Astrocyte (in vitro differentiated cells and primary cell): ENCODE results near the gene HOXD4. TPM values are rescaled to one million over a fixed set of nuclear protein-coding genes. Genes with fewer than 3 reads are reported as not detected.

Source experiments
- DNase-seq: peaks from one replicate; pipeline ENCODE4 v3.0.0-alpha.2; 2010; ENCODE audit warnings: low read depth
- FAIRE-seq: peaks from 2 replicates; lab custom pipeline; 2011; peaks lifted over from hg19 to GRCh38; lab: Jason Lieb, UNC
- H2AFZ ChIP-seq: 2 replicates; pipeline ENCODE4 v1.6.0; 2012; ENCODE audit warnings: low read depth, low read length, inconsistent platforms
- H3K27ac ChIP-seq: 2 replicates; pipeline ENCODE4 v1.5.1; 2011; ENCODE audit warnings: low read depth, low read length, inconsistent platforms
- H3K27me3 ChIP-seq: 2 replicates; pipeline ENCODE4 v1.6.0; 2011; ENCODE audit warnings: low read length, inconsistent platforms; ENCODE audit not compliant: insufficient read depth
- H3K36me3 ChIP-seq: 2 replicates; pipeline ENCODE4 v1.5.1; 2011; ENCODE audit warnings: low read length, inconsistent platforms; ENCODE audit not compliant: insufficient read depth
- H3K4me1 ChIP-seq: 2 replicates; pipeline ENCODE4 v1.5.1; 2011; ENCODE audit warnings: low read length, inconsistent platforms; ENCODE audit not compliant: insufficient read depth
- H3K4me2 ChIP-seq: 2 replicates; pipeline ENCODE4 v1.6.0; 2012; ENCODE audit warnings: low read length, inconsistent platforms
- H3K4me3 ChIP-seq: 2 replicates; pipeline ENCODE4 v1.5.1; 2011; ENCODE audit warnings: low read depth, mild to moderate bottlenecking, low read length, inconsistent platforms; ENCODE audit not compliant: insufficient read depth
- H3K79me2 ChIP-seq: 2 replicates; pipeline ENCODE4 v1.6.0; 2012; ENCODE audit warnings: mild to moderate bottlenecking, low read length, inconsistent platforms; ENCODE audit not compliant: insufficient read depth
- H3K9ac ChIP-seq: 2 replicates; pipeline ENCODE4 v1.6.0; 2012; ENCODE audit warnings: mild to moderate bottlenecking, low read length, inconsistent platforms
- H3K9me3 ChIP-seq: 2 replicates; pipeline ENCODE4 v1.5.1; 2012; ENCODE audit warnings: low read depth, mild to moderate bottlenecking, low read length, inconsistent platforms; ENCODE audit not compliant: insufficient read depth
- H4K20me1 ChIP-seq: 2 replicates; pipeline ENCODE4 v1.6.0; 2012; ENCODE audit warnings: low read length, inconsistent platforms; ENCODE audit not compliant: insufficient read depth
- H3K27ac Mint-ChIP-seq: one replicate; pipeline ENCODE4 v1.8.0; 2021; ENCODE audit warnings: mild to moderate bottlenecking, mixed read lengths; ENCODE audit not compliant: unreplicated experiment
- H3K27me3 Mint-ChIP-seq: one replicate; pipeline ENCODE4 v1.8.0; 2021; ENCODE audit warnings: low read depth, mixed read lengths; ENCODE audit not compliant: unreplicated experiment
- H3K36me3 Mint-ChIP-seq: one replicate; pipeline ENCODE4 v1.8.0; 2021; ENCODE audit warnings: low read depth, mixed read lengths; ENCODE audit not compliant: unreplicated experiment
- H3K4me1 Mint-ChIP-seq: one replicate; pipeline ENCODE4 v1.8.0; 2021; ENCODE audit warnings: low read depth, mixed read lengths; ENCODE audit not compliant: unreplicated experiment
- H3K4me3 Mint-ChIP-seq: one replicate; pipeline ENCODE4 v1.8.0; 2021; ENCODE audit warnings: mild to moderate bottlenecking, moderate library complexity, mixed read lengths; ENCODE audit not compliant: unreplicated experiment
- H3K9me3 Mint-ChIP-seq: one replicate; pipeline ENCODE4 v1.8.0; 2021; ENCODE audit warnings: mild to moderate bottlenecking, mixed read lengths; ENCODE audit not compliant: unreplicated experiment
- CTCF ChIP-seq: IDR thresholded peaks from 2 replicates; pipeline ENCODE4 v1.5.1; 2011; ENCODE audit warnings: low read depth, mild to moderate bottlenecking, inconsistent platforms, low read length, moderate library complexity; ENCODE audit not compliant: insufficient read depth
- EZH2 ChIP-seq: IDR thresholded peaks from 2 replicates; pipeline ENCODE4 v1.6.1; 2012; ENCODE audit warnings: mild to moderate bottlenecking, low read length, inconsistent platforms; ENCODE audit not compliant: insufficient read depth
- total RNA-seq: library from RNA; stranded (reverse); gene quantifications from 2 replicates; pipeline ENCODE4 v1.2.1, GENCODE V29; 2021

Gene HOXD4
- total RNA-seq, 1 donor from 2014 or later, result not detected

GRCh38 chr2:176114930-176115625, 36.3 kb upstream of the HOXD4 start:
- no peaks in the 10 kb centered on the region for H3K4me1 Mint-ChIP-seq
- Histone ChIP-seq H3K4me3 (no peak overlapping the region), H3K79me2 (no peaks in the 10 kb centered on the region), H4K20me1 (no peaks in the 10 kb centered on the region), H3K9ac (no peak overlapping the region), H3K4me1 (no peaks in the 10 kb centered on the region), H3K9me3 (peaks cover 6% of the 10 kb centered on the region), H2AFZ (no peak overlapping the region), H3K27me3 (peaks cover 99% of the 10 kb centered on the region), H3K4me2 (no peak overlapping the region), H3K36me3 (no peaks in the 10 kb centered on the region), H3K27ac (no peak overlapping the region)
- peaks cover 5% of the 10 kb centered on the region for H3K36me3 Mint-ChIP-seq
- TF ChIP-seq EZH2 (no peak), CTCF (no peak)
- DNase-seq (no peak), FAIRE-seq (no peak)
- H3K27me3 Mint-ChIP-seq, result peaks cover 90% of the 10 kb centered on the region
- H3K4me3 Mint-ChIP-seq, result no peak overlapping the region
- peaks cover 30% of the 10 kb centered on the region for H3K9me3 Mint-ChIP-seq
- H3K27ac Mint-ChIP-seq, result no peak overlapping the region

- Histone ChIP-seq H3K4me2 (no peak within 1 kb of the TSS), H4K20me1 (no peaks in the 10 kb centered on the region), H3K27ac (no peak within 1 kb of the TSS), H3K9ac (no peak within 1 kb of the TSS), H3K36me3 (no peaks in the 10 kb centered on the region), H2AFZ (no peak within 1 kb of the TSS), H3K4me1 (no peaks in the 10 kb centered on the region), H3K27me3 (peaks cover 99% of the 10 kb centered on the region), H3K9me3 (peaks cover 9% of the 10 kb centered on the region), H3K79me2 (no peaks in the 10 kb centered on the region), H3K4me3 (no peak within 1 kb of the TSS)
- Mint-ChIP-seq H3K4me3 (no peak within 1 kb of the TSS), H3K36me3 (peaks cover 5% of the 10 kb centered on the region), H3K4me1 (no peaks in the 10 kb centered on the region), H3K27ac (peak within 1 kb of the TSS; percentile 84), H3K27me3 (peaks cover 90% of the 10 kb centered on the region), H3K9me3 (peaks cover 36% of the 10 kb centered on the region)
- FAIRE-seq (no peak), DNase-seq (no peak)
- TF ChIP-seq CTCF (no peak), EZH2 (peak; percentile 89)
These were observed 35.2 kb upstream of the HOXD4 start, which contains the start of gene HOXD10 for GRCh38 chr2:176115883-176116813. HOXD10 (plus strand) TSS chr2:176116778; CDS start chr2:176116834, 56 bp downstream.
